ENCODE results near the gene SIRT3. TPM values are rescaled to one million over a fixed set of nuclear protein-coding genes. Genes with fewer than 3 reads are reported as not detected.

The SIRT3 gene
- total RNA-seq, 1 donor from 2014 or later, result 11.8 TPM

DNA sequence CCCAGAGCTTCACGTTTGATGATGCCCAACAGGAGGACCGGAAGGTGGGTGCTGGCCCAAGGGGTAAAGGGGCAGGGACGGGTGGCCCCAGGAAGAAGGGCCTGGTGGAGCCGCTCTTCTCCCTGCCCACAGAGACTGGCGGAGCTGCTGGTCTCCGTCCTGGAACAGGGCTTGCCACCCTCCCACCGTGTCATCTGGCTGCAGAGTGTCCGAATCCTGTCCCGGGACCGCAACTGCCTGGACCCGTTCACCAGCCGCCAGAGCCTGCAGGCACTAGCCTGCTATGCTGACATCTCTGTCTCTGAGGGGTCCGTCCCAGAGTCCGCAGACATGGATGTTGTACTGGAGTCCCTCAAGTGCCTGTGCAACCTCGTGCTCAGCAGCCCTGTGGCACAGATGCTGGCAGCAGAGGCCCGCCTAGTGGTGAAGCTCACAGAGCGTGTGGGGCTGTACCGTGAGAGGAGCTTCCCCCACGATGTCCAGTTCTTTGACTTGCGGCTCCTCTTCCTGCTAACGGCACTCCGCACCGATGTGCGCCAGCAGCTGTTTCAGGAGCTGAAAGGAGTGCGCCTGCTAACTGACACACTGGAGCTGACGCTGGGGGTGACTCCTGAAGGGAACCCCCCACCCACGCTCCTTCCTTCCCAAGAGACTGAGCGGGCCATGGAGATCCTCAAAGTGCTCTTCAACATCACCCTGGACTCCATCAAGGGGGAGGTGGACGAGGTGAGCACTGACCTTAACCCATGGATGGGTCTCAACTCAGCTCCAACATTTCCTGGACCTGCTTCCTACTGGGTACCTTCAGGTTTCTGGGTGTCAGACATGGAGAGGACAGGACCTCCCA lies 26.6 kb downstream of the SIRT3 start:
- DNase-seq (ENCODE audit: low read depth), result no peak
- H3K4me3 ChIP-seq (ENCODE audit: low read depth, low read length), result peak overlapping the region; percentile 99
- TF ChIP-seq, protein P1, sequence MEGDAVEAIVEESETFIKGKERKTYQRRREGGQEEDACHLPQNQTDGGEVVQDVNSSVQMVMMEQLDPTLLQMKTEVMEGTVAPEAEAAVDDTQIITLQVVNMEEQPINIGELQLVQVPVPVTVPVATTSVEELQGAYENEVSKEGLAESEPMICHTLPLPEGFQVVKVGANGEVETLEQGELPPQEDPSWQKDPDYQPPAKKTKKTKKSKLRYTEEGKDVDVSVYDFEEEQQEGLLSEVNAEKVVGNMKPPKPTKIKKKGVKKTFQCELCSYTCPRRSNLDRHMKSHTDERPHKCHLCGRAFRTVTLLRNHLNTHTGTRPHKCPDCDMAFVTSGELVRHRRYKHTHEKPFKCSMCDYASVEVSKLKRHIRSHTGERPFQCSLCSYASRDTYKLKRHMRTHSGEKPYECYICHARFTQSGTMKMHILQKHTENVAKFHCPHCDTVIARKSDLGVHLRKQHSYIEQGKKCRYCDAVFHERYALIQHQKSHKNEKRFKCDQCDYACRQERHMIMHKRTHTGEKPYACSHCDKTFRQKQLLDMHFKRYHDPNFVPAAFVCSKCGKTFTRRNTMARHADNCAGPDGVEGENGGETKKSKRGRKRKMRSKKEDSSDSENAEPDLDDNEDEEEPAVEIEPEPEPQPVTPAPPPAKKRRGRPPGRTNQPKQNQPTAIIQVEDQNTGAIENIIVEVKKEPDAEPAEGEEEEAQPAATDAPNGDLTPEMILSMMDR (conservative IDR thresholded peaks at IDR 0.05; ENCODE audit: low read depth, low read length), result no peak

DNA sequence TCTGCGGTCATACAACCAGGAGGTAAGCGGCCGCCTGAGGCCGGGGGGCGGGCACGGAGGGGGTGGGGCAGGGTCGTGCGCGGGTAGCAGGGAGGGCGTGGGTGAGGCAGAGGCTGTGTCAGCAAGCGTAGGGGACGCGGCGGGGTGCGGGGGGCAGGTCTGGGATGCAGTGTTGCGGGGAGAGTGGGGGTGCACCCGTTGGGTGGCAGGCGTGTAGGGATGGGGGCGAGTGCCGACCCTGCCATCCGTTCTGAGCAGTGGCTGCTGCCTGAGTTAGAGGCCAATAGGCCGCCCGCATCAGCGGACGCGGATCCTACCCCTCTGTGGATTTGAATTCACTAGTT lies 27.3 kb downstream of the SIRT3 start:
- DNase-seq (ENCODE audit: low read depth), result no peak
- peak overlapping the region; percentile 99 for H3K4me3 ChIP-seq (ENCODE audit: low read depth, low read length)
- TF ChIP-seq, protein P1 (conservative IDR thresholded peaks at IDR 0.05; ENCODE audit: low read depth, low read length), result no peak

DNA sequence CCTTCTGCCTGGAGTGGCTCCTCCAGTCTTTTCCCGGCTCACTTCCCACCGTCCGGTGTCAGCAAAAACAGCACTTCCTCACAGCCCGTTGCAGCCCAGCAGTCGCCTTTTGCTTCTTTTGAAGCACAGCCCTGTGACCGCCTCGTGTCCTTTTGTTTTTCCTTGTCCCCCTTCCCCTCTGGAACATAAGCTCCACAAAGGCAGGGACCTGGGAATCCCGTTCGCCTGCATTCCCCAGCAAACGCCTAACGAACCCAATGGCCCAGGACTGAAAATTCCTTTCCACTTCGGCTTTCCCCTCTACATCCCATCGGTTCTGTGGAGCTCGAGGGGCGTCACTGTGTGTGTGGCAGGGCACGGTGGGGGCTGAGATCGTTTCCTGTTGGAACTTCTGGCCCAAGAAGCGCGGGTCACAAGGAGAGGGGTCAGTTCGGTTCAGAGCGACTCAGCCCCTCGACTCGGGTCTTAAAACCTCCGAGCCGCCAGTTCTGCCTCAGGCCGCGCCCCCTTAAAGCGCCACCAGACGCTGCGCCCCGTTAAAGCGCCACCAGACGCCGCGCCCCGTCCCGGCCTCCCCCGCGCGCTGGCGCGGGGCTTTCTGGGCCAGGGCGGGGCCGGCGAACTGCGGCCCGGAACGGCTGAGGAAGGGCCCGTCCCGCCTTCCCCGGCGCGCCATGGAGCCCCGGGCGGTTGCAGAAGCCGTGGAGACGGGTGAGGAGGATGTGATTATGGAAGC lies 27.8 kb downstream of the SIRT3 start:
- no peak for DNase-seq (ENCODE audit: low read depth)
- TF ChIP-seq, protein P1 (conservative IDR thresholded peaks at IDR 0.05; ENCODE audit: low read depth, low read length), result no peak
- H3K4me3 ChIP-seq (ENCODE audit: low read depth, low read length), result peak overlapping the region; percentile 99

DNA sequence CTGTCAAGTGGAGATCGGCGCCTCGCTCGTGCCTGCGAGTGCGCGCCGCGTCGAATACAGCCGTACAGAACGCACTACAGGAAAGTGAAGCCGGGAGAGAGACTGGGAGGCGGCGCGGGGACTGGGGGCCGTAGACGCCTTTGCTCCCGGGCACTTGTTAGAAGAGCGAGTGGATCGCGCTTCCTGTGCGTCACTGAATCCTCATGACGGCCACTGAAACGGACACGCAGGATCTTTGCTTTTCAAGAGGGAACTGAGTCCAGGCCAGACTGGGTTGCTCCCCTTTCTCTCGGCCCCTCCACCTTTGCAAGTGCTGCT lies 28.3 kb downstream of the SIRT3 start:
- no peak for DNase-seq (ENCODE audit: low read depth)
- peak overlapping the region; percentile 99 for H3K4me3 ChIP-seq (ENCODE audit: low read depth, low read length)
- TF ChIP-seq, protein P1 (conservative IDR thresholded peaks at IDR 0.05; ENCODE audit: low read depth, low read length), result no peak

DNA sequence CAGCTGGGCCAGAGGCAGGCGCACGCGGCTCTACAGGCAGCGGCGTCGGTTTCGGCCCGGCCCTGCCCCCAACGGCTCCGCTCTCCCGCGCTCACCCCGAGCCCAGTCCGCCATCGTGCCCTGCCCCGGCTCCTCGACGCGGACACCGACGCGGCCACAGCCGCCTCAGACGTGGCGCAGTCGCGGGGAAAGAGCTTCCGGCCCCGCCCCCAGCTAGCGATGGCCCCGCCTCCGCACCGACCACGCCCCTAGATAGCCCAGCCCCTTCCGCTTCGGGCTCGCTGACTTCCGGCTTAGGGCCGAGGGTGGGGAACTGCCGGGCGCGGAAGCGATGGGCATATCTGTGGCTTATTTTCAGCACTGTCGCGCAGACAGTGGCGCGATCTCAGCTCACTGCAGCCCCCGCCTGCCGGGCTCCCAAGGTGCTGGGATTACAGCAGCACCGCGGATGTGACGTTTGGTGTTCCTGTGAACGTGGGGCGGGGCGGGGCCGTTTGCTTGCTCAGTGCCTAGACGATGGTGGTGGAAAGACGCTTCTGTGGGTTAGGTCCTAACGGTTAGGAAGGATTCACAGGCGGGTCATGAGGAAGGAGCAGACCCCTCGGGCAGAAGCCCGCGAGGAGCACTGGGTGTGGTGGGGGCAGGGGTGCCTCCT lies 28.8 kb downstream of the SIRT3 start, which contains the start of the genes BET1L and RIC8A:
Gene BET1L, minus strand, starts transcription at position 192 of the 655 bp plus-strand sequence. Its CDS starts 78 bp downstream, at position 114.
Gene RIC8A, plus strand, starts transcription at position 501 of the 655 bp plus-strand sequence. CDS start 1,147 bp downstream, outside the sequence.
- peak within 1 kb of the TSS; percentile 99 for H3K4me3 ChIP-seq (ENCODE audit: low read depth, low read length)
- TF ChIP-seq, protein P1 (conservative IDR thresholded peaks at IDR 0.05; ENCODE audit: low read depth, low read length), result no peak
- peak; percentile 85 for DNase-seq (ENCODE audit: low read depth)

DNA sequence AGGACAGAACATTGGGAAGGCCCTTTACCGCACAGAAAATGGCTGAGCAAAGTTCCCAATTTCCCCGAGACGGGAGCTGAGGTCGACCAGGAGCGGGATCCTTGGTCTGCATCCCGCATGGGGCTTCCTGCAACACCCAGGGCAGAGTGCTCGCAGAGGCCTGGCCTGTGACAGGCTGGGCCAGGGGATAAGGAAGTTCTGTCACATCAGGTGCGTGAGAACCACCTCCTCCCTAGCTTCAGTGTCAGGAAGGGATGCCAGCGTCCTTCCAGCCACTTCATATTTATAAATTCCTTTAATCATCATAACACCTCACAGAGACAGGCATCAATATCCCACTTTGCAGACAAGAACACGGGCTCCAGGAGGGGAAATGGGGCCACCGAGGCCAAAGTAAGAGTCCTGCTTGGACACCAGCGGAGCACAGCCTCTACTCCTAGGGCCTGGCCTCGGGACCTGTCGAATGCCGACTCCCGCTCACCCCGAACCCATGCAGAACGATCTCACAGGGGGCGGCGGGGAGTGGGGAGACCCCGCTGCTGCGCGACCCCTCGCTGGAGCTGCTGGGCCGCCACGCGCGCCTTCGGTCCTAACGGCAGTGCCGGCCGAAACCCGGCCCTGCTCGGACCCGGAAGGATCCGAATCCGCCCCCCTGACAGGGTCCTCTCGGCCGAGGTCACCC lies 29.5 kb downstream of the SIRT3 start:
- TF ChIP-seq, protein P1 (conservative IDR thresholded peaks at IDR 0.05; ENCODE audit: low read depth, low read length), result no peak
- no peak for DNase-seq (ENCODE audit: low read depth)

More for the DNA sequence above, 29.5 kb downstream of the SIRT3 start:
- peak overlapping the region; percentile 99 for H3K4me3 ChIP-seq (ENCODE audit: low read depth, low read length)

Data from epithelial cell of proximal tubule (primary cell).